H9 (cell line): ENCODE measurements around the gene GRB2. TPM values are rescaled to one million over a fixed set of nuclear protein-coding genes. Genes with fewer than 3 reads are reported as not detected.

Experiments used
- DNase-seq: peaks from one replicate; pipeline ENCODE4 v3.0.0-alpha.2; 2017
- H2AFZ ChIP-seq: one replicate; pipeline ENCODE4 v1.6.1; 2013; ENCODE audit warnings: mild to moderate bottlenecking, low read length, control low read depth, moderate library complexity
- H2AK5ac ChIP-seq: 2 replicates; pipeline ENCODE4 v1.6.1; 2013; ENCODE audit warnings: low read length, control low read depth, mixed read lengths; ENCODE audit not compliant: insufficient read length
- H2BK120ac ChIP-seq: one replicate; pipeline ENCODE4 v1.6.1; 2013; ENCODE audit warnings: low read depth, mild to moderate bottlenecking, low read length, control low read depth, inconsistent platforms; ENCODE audit not compliant: poor library complexity, severe bottlenecking
- H2BK12ac ChIP-seq: 2 replicates; pipeline ENCODE4 v1.6.1; 2013; ENCODE audit warnings: low read length, control low read depth, mixed read lengths, low read depth; ENCODE audit not compliant: insufficient read length
- H2BK15ac ChIP-seq: 2 replicates; pipeline ENCODE4 v1.6.1; 2013; ENCODE audit warnings: low read depth, low read length, control low read depth
- H2BK20ac ChIP-seq: one replicate; pipeline ENCODE4 v1.6.1; 2013; ENCODE audit warnings: low read depth, mild to moderate bottlenecking, low read length, control low read depth, inconsistent platforms; ENCODE audit not compliant: poor library complexity, severe bottlenecking
- H2BK5ac ChIP-seq: 2 replicates; pipeline ENCODE4 v1.6.1; 2013; ENCODE audit warnings: low read length, control low read depth, mixed read lengths; ENCODE audit not compliant: insufficient read length
- H3K14ac ChIP-seq: 2 replicates; pipeline ENCODE4 v1.6.1; 2013; ENCODE audit warnings: low read length, control low read depth; ENCODE audit not compliant: insufficient read depth
- H3K18ac ChIP-seq: 2 replicates; pipeline ENCODE4 v1.6.1; 2013; ENCODE audit warnings: low read depth, mild to moderate bottlenecking, mixed read lengths, low read length, control low read depth; ENCODE audit not compliant: insufficient read length
- H3K23ac ChIP-seq: 2 replicates; pipeline ENCODE4 v1.6.1; 2013; ENCODE audit warnings: low read length, control low read depth, mixed read lengths, low read depth; ENCODE audit not compliant: insufficient read length
- H3K23me2 ChIP-seq: 2 replicates; pipeline ENCODE4 v1.6.1; 2013; ENCODE audit warnings: low read depth, mild to moderate bottlenecking, mixed read lengths, low read length, control low read depth; ENCODE audit not compliant: insufficient read length, poor library complexity, severe bottlenecking
- H3K27ac ChIP-seq: 2 replicates; pipeline ENCODE4 v1.5.1; 2013; ENCODE audit warnings: low read length, control low read depth, mixed read lengths, low read depth; ENCODE audit not compliant: insufficient read length
- H3K27me3 ChIP-seq: 2 replicates; pipeline ENCODE4 v1.6.1; 2013; ENCODE audit warnings: low read length, control low read depth, inconsistent platforms; ENCODE audit not compliant: insufficient read depth
- H3K4ac ChIP-seq: 2 replicates; pipeline ENCODE4 v1.6.1; 2013; ENCODE audit warnings: low read depth, mild to moderate bottlenecking, control low read depth, inconsistent platforms, low read length, moderate library complexity
- H3K4me1 ChIP-seq: 2 replicates; pipeline ENCODE4 v1.6.1; 2013; ENCODE audit warnings: low read length, control low read depth, inconsistent platforms; ENCODE audit not compliant: insufficient read depth
- H3K4me2 ChIP-seq: 2 replicates; pipeline ENCODE4 v1.6.1; 2013; ENCODE audit warnings: low read length, control low read depth, mixed read lengths; ENCODE audit not compliant: insufficient read length, insufficient read depth
- H3K56ac ChIP-seq: 2 replicates; pipeline ENCODE4 v1.6.1; 2013; ENCODE audit warnings: low read depth, mild to moderate bottlenecking, mixed read lengths, low read length, control low read depth; ENCODE audit not compliant: insufficient read length
- H3K79me1 ChIP-seq: 2 replicates; pipeline ENCODE4 v1.6.1; 2013; ENCODE audit warnings: low read depth, mild to moderate bottlenecking, moderate library complexity, low read length, control low read depth, inconsistent platforms; ENCODE audit not compliant: insufficient read depth, poor library complexity, severe bottlenecking
- H3K79me2 ChIP-seq: 2 replicates; pipeline ENCODE4 v1.6.1; 2013; ENCODE audit warnings: low read length, control low read depth, inconsistent platforms; ENCODE audit not compliant: insufficient read depth
- H3K9ac ChIP-seq: 2 replicates; pipeline ENCODE4 v1.6.1; 2013; ENCODE audit warnings: low read length, control low read depth, mixed read lengths; ENCODE audit not compliant: insufficient read length; ENCODE audit errors: extremely low read depth
- H3K9me3 ChIP-seq: one replicate; pipeline ENCODE4 v1.6.1; 2013; ENCODE audit warnings: low read depth, low read length, inconsistent platforms; ENCODE audit not compliant: control insufficient read depth
- H3T11ph ChIP-seq: one replicate; pipeline ENCODE4 v1.6.1; 2013; ENCODE audit warnings: mild to moderate bottlenecking, low read length, control low read depth, inconsistent platforms
- H4K20me1 ChIP-seq: one replicate; pipeline ENCODE4 v1.6.1; 2013; ENCODE audit not compliant: control insufficient read depth, insufficient read length, insufficient read depth
- H4K5ac ChIP-seq: 2 replicates; pipeline ENCODE4 v1.6.1; 2013; ENCODE audit warnings: low read depth, mild to moderate bottlenecking, mixed read lengths, low read length, control low read depth; ENCODE audit not compliant: insufficient read length
- H4K8ac ChIP-seq: replicated peaks from 2 replicates; pipeline ENCODE4 v1.6.1; 2013; ENCODE audit warnings: low read length, control low read depth, mixed read lengths, low read depth; ENCODE audit not compliant: insufficient read length
- H4K91ac ChIP-seq: 2 replicates; pipeline ENCODE4 v1.6.1; 2013; ENCODE audit warnings: low read depth, mild to moderate bottlenecking, moderate library complexity, mixed read lengths, low read length, control low read depth; ENCODE audit not compliant: insufficient read length
- H3K27ac Mint-ChIP-seq, 3 experiments: 2 replicates in 2 of 3; 3 replicates in 1 of 3; pipeline ENCODE4 v1.8.0; 2020 to 2021; ENCODE audit warnings: mixed read lengths in 3 of 3, mild to moderate bottlenecking in 1 of 3, moderate library complexity in 1 of 3
- H3K27me3 Mint-ChIP-seq: 2 replicates; pipeline ENCODE4 v1.8.0; 2021; ENCODE audit warnings: low read depth, mild to moderate bottlenecking, moderate library complexity, mixed read lengths
- H3K36me3 Mint-ChIP-seq, 3 experiments: 2 replicates in 2 of 3; 3 replicates in 1 of 3; pipeline ENCODE4 v1.8.0; 2020 to 2021; ENCODE audit warnings: low read depth in 3 of 3, mixed read lengths in 3 of 3; ENCODE audit not compliant: insufficient read depth in 1 of 3
- H3K4me1 Mint-ChIP-seq, 2 experiments: 2 replicates each; pipeline ENCODE4 v1.8.0; 2020; ENCODE audit warnings: mixed read lengths in 2 of 2
- H3K4me3 Mint-ChIP-seq, 2 experiments: 2 replicates in 1 of 2; 3 replicates in 1 of 2; pipeline ENCODE4 v1.8.0; 2020 to 2021; ENCODE audit warnings: mild to moderate bottlenecking in 2 of 2, mixed read lengths in 2 of 2, moderate library complexity in 1 of 2
- H3K9me3 Mint-ChIP-seq, 2 experiments: 2 replicates in 1 of 2; 3 replicates in 1 of 2; pipeline ENCODE4 v1.8.0; 2020; ENCODE audit warnings: mild to moderate bottlenecking in 2 of 2, mixed read lengths in 2 of 2, moderate library complexity in 1 of 2
- WGBS: extraction: QIAGEN DNeasy Blood & Tissue Kit; methylation state at CpG from one replicate; pipeline ENCODE4 v1.1.7; 2013; ENCODE audit warnings: missing lambda C conversion rate, low lambda C conversion rate, mixed read lengths; ENCODE audit not compliant: insufficient read length; ENCODE audit errors: extremely low coverage; 5-methylcytosine and 5-hydroxymethylcytosine counted together
- total RNA-seq: library from RNA; stranded (reverse); gene quantifications from 2 replicates; pipeline ENCODE4 v1.2.1, GENCODE V29; 2021
- TF ChIP-seq, protein P1 (sequence below): fragments of 200-600 bp; sonication (generic); conservative IDR thresholded peaks from 3 replicates; pipeline ENCODE4 v1.8.0; 2021; ENCODE audit warnings: antibody characterized with exemption, mild to moderate bottlenecking

Gene GRB2
- total RNA-seq, 1 experiment from 2014 or later: 91.7 TPM

DNA sequence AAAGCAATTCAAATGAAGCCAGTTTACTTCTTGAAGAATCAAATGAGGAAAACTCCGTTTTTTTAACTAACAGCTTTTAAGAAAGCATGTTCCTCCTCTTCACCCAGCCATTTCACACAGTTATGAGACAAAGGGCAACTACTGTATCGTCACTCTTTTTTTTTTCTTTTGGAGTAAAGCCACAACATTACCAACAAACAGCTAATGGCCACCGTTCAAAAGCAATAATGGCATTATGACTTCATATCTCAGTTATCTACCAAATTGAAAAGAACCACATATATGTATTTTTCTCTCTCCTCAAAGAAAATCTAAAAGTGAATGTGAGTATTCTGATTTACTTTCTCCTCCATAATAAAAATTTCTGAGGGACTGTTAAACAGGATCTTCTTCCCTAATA is 14.5 kb downstream of the GRB2 start:
- no peak overlapping the region for H2BK5ac ChIP-seq
- no peak overlapping the region for H3K9ac ChIP-seq
- no peak overlapping the region for H3K4ac ChIP-seq
- H3K79me2 ChIP-seq: peaks cover 28% of the 10 kb centered on the region; the same call in 1 of the 2 replicates
- H3K4me1 Mint-ChIP-seq: peaks cover 32 to 36% of the 10 kb centered on the region in 2 experiments
- H3K4me2 ChIP-seq: no peak overlapping the region
- no peak for DNase-seq
- H3K9me3 ChIP-seq: no peaks in the 10 kb centered on the region
- WGBS: no CpG with 5 or more reads among the region's 3 CpGs
- H4K20me1 ChIP-seq: no peaks in the 10 kb centered on the region
- H3K27me3 Mint-ChIP-seq: no peaks in the 10 kb centered on the region
- peaks cover 14% of the 10 kb centered on the region for H3K23me2 ChIP-seq
- no peak overlapping the region for H2AFZ ChIP-seq
- no peak overlapping the region for H2BK120ac ChIP-seq
- H3K14ac ChIP-seq: no peak overlapping the region
- H3K56ac ChIP-seq: no peak overlapping the region
- no peaks in the 10 kb centered on the region; a peak in 1 of 5 replicates for H3K9me3 Mint-ChIP-seq
- no peak overlapping the region; a peak in 1 of 7 replicates for H3K27ac Mint-ChIP-seq
- H4K91ac ChIP-seq: no peak overlapping the region
- TF ChIP-seq, protein P1, sequence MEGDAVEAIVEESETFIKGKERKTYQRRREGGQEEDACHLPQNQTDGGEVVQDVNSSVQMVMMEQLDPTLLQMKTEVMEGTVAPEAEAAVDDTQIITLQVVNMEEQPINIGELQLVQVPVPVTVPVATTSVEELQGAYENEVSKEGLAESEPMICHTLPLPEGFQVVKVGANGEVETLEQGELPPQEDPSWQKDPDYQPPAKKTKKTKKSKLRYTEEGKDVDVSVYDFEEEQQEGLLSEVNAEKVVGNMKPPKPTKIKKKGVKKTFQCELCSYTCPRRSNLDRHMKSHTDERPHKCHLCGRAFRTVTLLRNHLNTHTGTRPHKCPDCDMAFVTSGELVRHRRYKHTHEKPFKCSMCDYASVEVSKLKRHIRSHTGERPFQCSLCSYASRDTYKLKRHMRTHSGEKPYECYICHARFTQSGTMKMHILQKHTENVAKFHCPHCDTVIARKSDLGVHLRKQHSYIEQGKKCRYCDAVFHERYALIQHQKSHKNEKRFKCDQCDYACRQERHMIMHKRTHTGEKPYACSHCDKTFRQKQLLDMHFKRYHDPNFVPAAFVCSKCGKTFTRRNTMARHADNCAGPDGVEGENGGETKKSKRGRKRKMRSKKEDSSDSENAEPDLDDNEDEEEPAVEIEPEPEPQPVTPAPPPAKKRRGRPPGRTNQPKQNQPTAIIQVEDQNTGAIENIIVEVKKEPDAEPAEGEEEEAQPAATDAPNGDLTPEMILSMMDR: no peak
- H2AK5ac ChIP-seq: no peak overlapping the region
- H3T11ph ChIP-seq: no peak overlapping the region
- no peak overlapping the region for H4K8ac ChIP-seq
- H2BK12ac ChIP-seq: no peak overlapping the region
- H2BK20ac ChIP-seq: no peak overlapping the region
- no peaks in the 10 kb centered on the region for H3K27me3 ChIP-seq
- H3K18ac ChIP-seq: no peak overlapping the region
- H4K5ac ChIP-seq: no peak overlapping the region
- H2BK15ac ChIP-seq: no peak overlapping the region
- H3K27ac ChIP-seq: no peak overlapping the region
- no peak overlapping the region for H3K23ac ChIP-seq
- no peak overlapping the region for H3K4me3 Mint-ChIP-seq
- no peaks in the 10 kb centered on the region for H3K79me1 ChIP-seq
- H3K36me3 Mint-ChIP-seq: peaks cover 6 to 27% (median 23%) of the 10 kb centered on the region in 3 experiments
- no peaks in the 10 kb centered on the region for H3K4me1 ChIP-seq
